GM23338 (cell line): ENCODE data around the gene STAT1. TPM values are rescaled to one million over a fixed set of nuclear protein-coding genes. Genes with fewer than 3 reads are reported as not detected.

Source experiments
- ATAC-seq: fragments of 200-7000 bp; cut with Tn5 transposase; 3 replicates; pipeline ENCODE4 v1.9.1; 2020
- DNase-seq: peaks from one replicate; pipeline ENCODE4 v3.0.0-alpha.2; 2015; ENCODE audit warnings: low spot score
- H2AFZ ChIP-seq: fragments of 200-600 bp; sonication (generic); 2 replicates; pipeline ENCODE4 v1.8.0; 2016; ENCODE audit warnings: antibody characterized with exemption, mild to moderate bottlenecking, moderate library complexity
- H3F3A ChIP-seq: fragments of 200-600 bp; sonication (generic); replicated peaks from 2 replicates; pipeline ENCODE4 v1.8.0; 2017; ENCODE audit warnings: antibody characterized with exemption, mixed run types, low read depth
- H3K27ac ChIP-seq: fragments of 200-600 bp; sonication (generic); 2 replicates; pipeline ENCODE4 v1.6.1; 2016; ENCODE audit warnings: low read depth
- H3K27me3 ChIP-seq: fragments of 200-600 bp; sonication (generic); 2 replicates; pipeline ENCODE4 v1.8.0; 2016; ENCODE audit warnings: mild to moderate bottlenecking, mixed run types, moderate library complexity; ENCODE audit not compliant: insufficient read depth
- H3K36me3 ChIP-seq: fragments of 200-600 bp; sonication (generic); 2 replicates; pipeline ENCODE4 v1.8.0; 2016; ENCODE audit warnings: mild to moderate bottlenecking; ENCODE audit not compliant: insufficient read depth
- H3K4me1 ChIP-seq: fragments of 200-600 bp; sonication (generic); 2 replicates; pipeline ENCODE4 v1.8.0; 2016; ENCODE audit warnings: mild to moderate bottlenecking, moderate library complexity; ENCODE audit not compliant: insufficient read depth
- H3K4me2 ChIP-seq: fragments of 200-600 bp; sonication (generic); 2 replicates; pipeline ENCODE4 v1.7.1; 2017; ENCODE audit warnings: mixed run types
- H3K4me3 ChIP-seq: fragments of 200-600 bp; sonication (generic); 2 replicates; pipeline ENCODE4 v1.6.1; 2016; ENCODE audit warnings: mixed run types
- H3K79me2 ChIP-seq: fragments of 200-600 bp; sonication (generic); replicated peaks from 2 replicates; pipeline ENCODE4 v1.8.0; 2017; ENCODE audit warnings: mild to moderate bottlenecking; ENCODE audit not compliant: insufficient read depth
- H3K9me2 ChIP-seq: fragments of 200-600 bp; sonication (generic); 2 replicates; pipeline ENCODE4 v1.8.0; 2017; ENCODE audit not compliant: insufficient read depth
- H4K20me1 ChIP-seq: fragments of 200-600 bp; sonication (generic); replicated peaks from 2 replicates; pipeline ENCODE4 v1.8.0; 2017; ENCODE audit warnings: mild to moderate bottlenecking; ENCODE audit not compliant: insufficient read depth
- H3K27ac Mint-ChIP-seq: 2 replicates; pipeline ENCODE4 v1.8.0; 2020; ENCODE audit warnings: inconsistent platforms, mild to moderate bottlenecking, moderate library complexity, mixed read lengths
- H3K27me3 Mint-ChIP-seq: 3 replicates; pipeline ENCODE4 v1.8.0; 2022; ENCODE audit warnings: low read depth, mild to moderate bottlenecking, moderate library complexity, mixed read lengths, inconsistent platforms; ENCODE audit not compliant: insufficient read depth, poor library complexity
- H3K36me3 Mint-ChIP-seq: 3 replicates; pipeline ENCODE4 v1.8.0; 2021; ENCODE audit warnings: low read depth, mild to moderate bottlenecking, inconsistent platforms, moderate library complexity, mixed read lengths
- H3K4me1 Mint-ChIP-seq: 3 replicates; pipeline ENCODE4 v1.8.0; 2020; ENCODE audit warnings: mild to moderate bottlenecking, inconsistent platforms, mixed read lengths
- H3K4me3 Mint-ChIP-seq: 3 replicates; pipeline ENCODE4 v1.8.0; 2021; ENCODE audit warnings: moderate library complexity, mild to moderate bottlenecking, inconsistent platforms, mixed read lengths
- H3K9me3 Mint-ChIP-seq: 3 replicates; pipeline ENCODE4 v1.8.0; 2020; ENCODE audit warnings: moderate library complexity, mild to moderate bottlenecking, inconsistent platforms, mixed read lengths
- CREB1 ChIP-seq: fragments of 250-450 bp; sonication (Bioruptor Pico); IDR thresholded peaks from 2 replicates; pipeline ENCODE4 v1.5.0; 2020; ENCODE audit warnings: low read depth, mild to moderate bottlenecking, moderate library complexity
- EZH2 ChIP-seq: fragments of 200-600 bp; sonication (generic); IDR thresholded peaks from one replicate; pipeline ENCODE4 v1.8.0; 2017; ENCODE audit warnings: antibody characterized with exemption, mild to moderate bottlenecking, low read depth; ENCODE audit not compliant: unreplicated experiment
- EZH2phosphoT487 ChIP-seq: fragments of 200-600 bp; sonication (generic); IDR thresholded peaks from one replicate; pipeline ENCODE4 v1.8.1; 2018; ENCODE audit warnings: antibody characterized with exemption; ENCODE audit not compliant: unreplicated experiment
- JUNB ChIP-seq: IDR thresholded peaks from one replicate; pipeline ENCODE4 v1.6.1; 2016; ENCODE audit warnings: antibody characterized with exemption; ENCODE audit not compliant: unreplicated experiment
- NANOG ChIP-seq: IDR thresholded peaks from 2 replicates; pipeline ENCODE4 v1.6.1; 2016; ENCODE audit warnings: antibody characterized with exemption, borderline replicate concordance
- POLR2AphosphoS5 ChIP-seq: IDR thresholded peaks from 2 replicates; pipeline ENCODE4 v1.6.1; 2016; ENCODE audit warnings: antibody characterized with exemption, low read depth
- STAT1 ChIP-seq: IDR thresholded peaks from one replicate; pipeline ENCODE4 v1.6.1; 2016; ENCODE audit warnings: antibody characterized with exemption; ENCODE audit not compliant: unreplicated experiment
- ZNF114 ChIP-seq: fragments of 250-450 bp; sonication (Bioruptor Pico); IDR thresholded peaks from 2 replicates; pipeline ENCODE4 v1.5.0; 2020; ENCODE audit warnings: mild to moderate bottlenecking, moderate library complexity
- ZNF331 ChIP-seq: fragments of 250-450 bp; sonication (Bioruptor Pico); IDR thresholded peaks from 2 replicates; pipeline ENCODE4 v1.5.0; 2020; ENCODE audit warnings: low read depth, mild to moderate bottlenecking, moderate library complexity
- polyA plus RNA-seq: library from polyadenylated mRNA; unstranded; fragments of >200 nt; fragmentation: Nextera tagmentation; extraction: Ambion mirVana; gene quantifications from 2 replicates; pipeline ENCODE4 v1.2.1, GENCODE V29; 2016
- total RNA-seq: library from RNA; depleted of rRNA; stranded (reverse); fragments of >200 nt; shearing (Covaris generic); gene quantifications from 2 replicates; pipeline ENCODE4 v1.2.3, GENCODE V29; 2014
- TF ChIP-seq, protein P1 (sequence below), 2 experiments: fragments of 200-600 bp in 1 of 2; sonication (generic) in 1 of 2; conservative IDR thresholded peaks; 2 replicates each; pipeline versions ENCODE4 v1.5.1 to v1.6.1; 2016 to 2017; ENCODE audit warnings: antibody characterized with exemption in 2 of 2, low read depth in 2 of 2, mild to moderate bottlenecking in 2 of 2, moderate library complexity in 1 of 2
- TF ChIP-seq, protein P2 (sequence below): IDR thresholded peaks from 2 replicates; pipeline ENCODE4 v1.6.1; 2016; ENCODE audit warnings: antibody characterized with exemption
- TF ChIP-seq, protein P3 (sequence below): fragments of 250-450 bp; sonication (Bioruptor Pico); IDR thresholded peaks from 2 replicates; pipeline ENCODE4 v1.5.0; 2020; ENCODE audit warnings: mild to moderate bottlenecking, moderate library complexity
- TF ChIP-seq, protein P4 (sequence below): IDR thresholded peaks from one replicate; pipeline ENCODE4 v1.6.1; 2018; ENCODE audit warnings: antibody characterized with exemption; ENCODE audit not compliant: unreplicated experiment

Gene STAT1
- total and polyA plus RNA-seq, 2 experiments from 2014 or later, result 15.1 to 47.4 TPM

DNA sequence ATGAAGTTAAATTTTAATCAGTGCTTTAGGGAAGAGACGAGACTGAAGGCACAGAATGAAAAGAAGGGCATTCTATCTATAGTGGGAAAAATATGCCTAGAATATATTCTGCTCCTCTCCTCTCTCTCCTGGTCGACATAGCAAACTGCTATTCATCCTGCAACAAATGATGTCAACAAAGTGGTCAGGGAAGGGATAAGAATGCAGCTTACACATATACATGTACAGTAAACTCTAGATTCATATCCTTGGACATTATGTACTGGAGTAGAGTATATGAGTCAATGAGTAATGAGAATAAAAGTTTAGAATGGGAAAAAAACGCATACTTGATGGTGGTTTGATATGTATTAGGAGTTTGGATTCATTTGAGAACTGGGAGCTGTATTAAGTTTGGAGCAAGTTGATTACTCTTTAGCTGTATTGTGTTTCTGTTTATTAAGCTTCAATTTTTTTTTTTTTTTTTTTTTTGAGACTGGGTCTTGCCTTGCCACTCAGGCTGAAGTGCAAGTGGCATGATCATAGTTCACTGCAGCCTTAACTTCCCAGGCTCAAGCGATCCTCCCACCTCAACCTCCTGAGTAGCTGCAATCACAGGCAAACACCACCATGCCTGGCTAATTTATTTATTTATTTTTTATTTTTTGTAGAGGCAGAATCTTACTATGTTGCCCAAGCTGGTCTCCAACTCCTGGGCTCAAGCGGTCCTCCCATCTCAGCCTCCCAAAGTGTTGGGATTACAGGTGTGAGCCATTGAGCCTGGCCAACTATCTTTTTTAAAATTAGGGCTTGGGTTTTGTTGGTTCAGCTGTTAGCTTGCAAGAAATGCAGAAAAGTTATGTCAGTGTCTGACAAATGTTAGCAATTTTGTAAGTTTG is 53.8 kb downstream of the STAT1 start:
- Histone ChIP-seq H3K27me3 (no peaks in the 10 kb centered on the region), H3K9me2 (no peaks in the 10 kb centered on the region), H3K4me2 (no peak overlapping the region), H3K36me3 (no peaks in the 10 kb centered on the region; the same call in 1 of the 2 replicates), H3K27ac (no peak overlapping the region), H3K4me1 (no peaks in the 10 kb centered on the region), H3F3A (no peaks in the 10 kb centered on the region), H3K4me3 (no peak overlapping the region), H2AFZ (no peak overlapping the region), H3K79me2 (no peaks in the 10 kb centered on the region), H4K20me1 (no peaks in the 10 kb centered on the region)
- Mint-ChIP-seq H3K4me3 (no peak overlapping the region), H3K27me3 (no peaks in the 10 kb centered on the region), H3K36me3 (peaks cover 8% of the 10 kb centered on the region; the same call in 2 of the 3 replicates), H3K9me3 (peaks cover 16% of the 10 kb centered on the region), H3K27ac (no peak overlapping the region), H3K4me1 (no peaks in the 10 kb centered on the region; the same call in 2 of the 3 replicates)
- ATAC-seq, result no peak
- no peak for DNase-seq
- TF ChIP-seq, protein P1, sequence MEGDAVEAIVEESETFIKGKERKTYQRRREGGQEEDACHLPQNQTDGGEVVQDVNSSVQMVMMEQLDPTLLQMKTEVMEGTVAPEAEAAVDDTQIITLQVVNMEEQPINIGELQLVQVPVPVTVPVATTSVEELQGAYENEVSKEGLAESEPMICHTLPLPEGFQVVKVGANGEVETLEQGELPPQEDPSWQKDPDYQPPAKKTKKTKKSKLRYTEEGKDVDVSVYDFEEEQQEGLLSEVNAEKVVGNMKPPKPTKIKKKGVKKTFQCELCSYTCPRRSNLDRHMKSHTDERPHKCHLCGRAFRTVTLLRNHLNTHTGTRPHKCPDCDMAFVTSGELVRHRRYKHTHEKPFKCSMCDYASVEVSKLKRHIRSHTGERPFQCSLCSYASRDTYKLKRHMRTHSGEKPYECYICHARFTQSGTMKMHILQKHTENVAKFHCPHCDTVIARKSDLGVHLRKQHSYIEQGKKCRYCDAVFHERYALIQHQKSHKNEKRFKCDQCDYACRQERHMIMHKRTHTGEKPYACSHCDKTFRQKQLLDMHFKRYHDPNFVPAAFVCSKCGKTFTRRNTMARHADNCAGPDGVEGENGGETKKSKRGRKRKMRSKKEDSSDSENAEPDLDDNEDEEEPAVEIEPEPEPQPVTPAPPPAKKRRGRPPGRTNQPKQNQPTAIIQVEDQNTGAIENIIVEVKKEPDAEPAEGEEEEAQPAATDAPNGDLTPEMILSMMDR (conservative IDR thresholded peaks at IDR 0.05; ENCODE audit: low read depth in 2 of 2), result no peak
- no peak for TF ChIP-seq POLR2AphosphoS5
- no peak for TF ChIP-seq EZH2
- TF ChIP-seq, protein P2, sequence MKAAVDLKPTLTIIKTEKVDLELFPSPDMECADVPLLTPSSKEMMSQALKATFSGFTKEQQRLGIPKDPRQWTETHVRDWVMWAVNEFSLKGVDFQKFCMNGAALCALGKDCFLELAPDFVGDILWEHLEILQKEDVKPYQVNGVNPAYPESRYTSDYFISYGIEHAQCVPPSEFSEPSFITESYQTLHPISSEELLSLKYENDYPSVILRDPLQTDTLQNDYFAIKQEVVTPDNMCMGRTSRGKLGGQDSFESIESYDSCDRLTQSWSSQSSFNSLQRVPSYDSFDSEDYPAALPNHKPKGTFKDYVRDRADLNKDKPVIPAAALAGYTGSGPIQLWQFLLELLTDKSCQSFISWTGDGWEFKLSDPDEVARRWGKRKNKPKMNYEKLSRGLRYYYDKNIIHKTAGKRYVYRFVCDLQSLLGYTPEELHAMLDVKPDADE, result no peak
- TF ChIP-seq STAT1, result no peak
- no peak for TF ChIP-seq NANOG
- TF ChIP-seq, protein P3, sequence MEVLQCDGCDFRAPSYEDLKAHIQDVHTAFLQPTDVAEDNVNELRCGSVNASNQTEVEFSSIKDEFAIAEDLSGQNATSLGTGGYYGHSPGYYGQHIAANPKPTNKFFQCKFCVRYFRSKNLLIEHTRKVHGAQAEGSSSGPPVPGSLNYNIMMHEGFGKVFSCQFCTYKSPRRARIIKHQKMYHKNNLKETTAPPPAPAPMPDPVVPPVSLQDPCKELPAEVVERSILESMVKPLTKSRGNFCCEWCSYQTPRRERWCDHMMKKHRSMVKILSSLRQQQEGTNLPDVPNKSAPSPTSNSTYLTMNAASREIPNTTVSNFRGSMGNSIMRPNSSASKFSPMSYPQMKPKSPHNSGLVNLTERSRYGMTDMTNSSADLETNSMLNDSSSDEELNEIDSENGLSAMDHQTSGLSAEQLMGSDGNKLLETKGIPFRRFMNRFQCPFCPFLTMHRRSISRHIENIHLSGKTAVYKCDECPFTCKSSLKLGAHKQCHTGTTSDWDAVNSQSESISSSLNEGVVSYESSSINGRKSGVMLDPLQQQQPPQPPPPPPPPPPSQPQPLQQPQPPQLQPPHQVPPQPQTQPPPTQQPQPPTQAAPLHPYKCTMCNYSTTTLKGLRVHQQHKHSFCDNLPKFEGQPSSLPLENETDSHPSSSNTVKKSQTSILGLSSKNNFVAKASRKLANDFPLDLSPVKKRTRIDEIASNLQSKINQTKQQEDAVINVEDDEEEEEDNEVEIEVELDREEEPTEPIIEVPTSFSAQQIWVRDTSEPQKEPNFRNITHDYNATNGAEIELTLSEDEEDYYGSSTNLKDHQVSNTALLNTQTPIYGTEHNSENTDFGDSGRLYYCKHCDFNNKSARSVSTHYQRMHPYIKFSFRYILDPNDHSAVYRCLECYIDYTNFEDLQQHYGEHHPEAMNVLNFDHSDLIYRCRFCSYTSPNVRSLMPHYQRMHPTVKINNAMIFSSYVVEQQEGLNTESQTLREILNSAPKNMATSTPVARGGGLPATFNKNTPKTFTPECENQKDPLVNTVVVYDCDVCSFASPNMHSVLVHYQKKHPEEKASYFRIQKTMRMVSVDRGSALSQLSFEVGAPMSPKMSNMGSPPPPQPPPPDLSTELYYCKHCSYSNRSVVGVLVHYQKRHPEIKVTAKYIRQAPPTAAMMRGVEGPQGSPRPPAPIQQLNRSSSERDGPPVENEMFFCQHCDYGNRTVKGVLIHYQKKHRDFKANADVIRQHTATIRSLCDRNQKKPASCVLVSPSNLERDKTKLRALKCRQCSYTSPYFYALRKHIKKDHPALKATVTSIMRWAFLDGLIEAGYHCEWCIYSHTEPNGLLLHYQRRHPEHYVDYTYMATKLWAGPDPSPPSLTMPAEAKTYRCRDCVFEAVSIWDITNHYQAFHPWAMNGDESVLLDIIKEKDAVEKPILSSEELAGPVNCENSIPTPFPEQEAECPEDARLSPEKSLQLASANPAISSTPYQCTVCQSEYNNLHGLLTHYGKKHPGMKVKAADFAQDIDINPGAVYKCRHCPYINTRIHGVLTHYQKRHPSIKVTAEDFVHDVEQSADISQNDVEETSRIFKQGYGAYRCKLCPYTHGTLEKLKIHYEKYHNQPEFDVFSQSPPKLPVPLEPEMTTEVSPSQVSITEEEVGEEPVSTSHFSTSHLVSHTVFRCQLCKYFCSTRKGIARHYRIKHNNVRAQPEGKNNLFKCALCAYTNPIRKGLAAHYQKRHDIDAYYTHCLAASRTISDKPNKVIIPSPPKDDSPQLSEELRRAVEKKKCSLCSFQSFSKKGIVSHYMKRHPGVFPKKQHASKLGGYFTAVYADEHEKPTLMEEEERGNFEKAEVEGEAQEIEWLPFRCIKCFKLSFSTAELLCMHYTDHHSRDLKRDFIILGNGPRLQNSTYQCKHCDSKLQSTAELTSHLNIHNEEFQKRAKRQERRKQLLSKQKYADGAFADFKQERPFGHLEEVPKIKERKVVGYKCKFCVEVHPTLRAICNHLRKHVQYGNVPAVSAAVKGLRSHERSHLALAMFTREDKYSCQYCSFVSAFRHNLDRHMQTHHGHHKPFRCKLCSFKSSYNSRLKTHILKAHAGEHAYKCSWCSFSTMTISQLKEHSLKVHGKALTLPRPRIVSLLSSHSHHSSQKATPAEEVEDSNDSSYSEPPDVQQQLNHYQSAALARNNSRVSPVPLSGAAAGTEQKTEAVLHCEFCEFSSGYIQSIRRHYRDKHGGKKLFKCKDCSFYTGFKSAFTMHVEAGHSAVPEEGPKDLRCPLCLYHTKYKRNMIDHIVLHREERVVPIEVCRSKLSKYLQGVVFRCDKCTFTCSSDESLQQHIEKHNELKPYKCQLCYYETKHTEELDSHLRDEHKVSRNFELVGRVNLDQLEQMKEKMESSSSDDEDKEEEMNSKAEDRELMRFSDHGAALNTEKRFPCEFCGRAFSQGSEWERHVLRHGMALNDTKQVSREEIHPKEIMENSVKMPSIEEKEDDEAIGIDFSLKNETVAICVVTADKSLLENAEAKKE (CRISPR knock-in tag), result no peak
- TF ChIP-seq, protein P4, sequence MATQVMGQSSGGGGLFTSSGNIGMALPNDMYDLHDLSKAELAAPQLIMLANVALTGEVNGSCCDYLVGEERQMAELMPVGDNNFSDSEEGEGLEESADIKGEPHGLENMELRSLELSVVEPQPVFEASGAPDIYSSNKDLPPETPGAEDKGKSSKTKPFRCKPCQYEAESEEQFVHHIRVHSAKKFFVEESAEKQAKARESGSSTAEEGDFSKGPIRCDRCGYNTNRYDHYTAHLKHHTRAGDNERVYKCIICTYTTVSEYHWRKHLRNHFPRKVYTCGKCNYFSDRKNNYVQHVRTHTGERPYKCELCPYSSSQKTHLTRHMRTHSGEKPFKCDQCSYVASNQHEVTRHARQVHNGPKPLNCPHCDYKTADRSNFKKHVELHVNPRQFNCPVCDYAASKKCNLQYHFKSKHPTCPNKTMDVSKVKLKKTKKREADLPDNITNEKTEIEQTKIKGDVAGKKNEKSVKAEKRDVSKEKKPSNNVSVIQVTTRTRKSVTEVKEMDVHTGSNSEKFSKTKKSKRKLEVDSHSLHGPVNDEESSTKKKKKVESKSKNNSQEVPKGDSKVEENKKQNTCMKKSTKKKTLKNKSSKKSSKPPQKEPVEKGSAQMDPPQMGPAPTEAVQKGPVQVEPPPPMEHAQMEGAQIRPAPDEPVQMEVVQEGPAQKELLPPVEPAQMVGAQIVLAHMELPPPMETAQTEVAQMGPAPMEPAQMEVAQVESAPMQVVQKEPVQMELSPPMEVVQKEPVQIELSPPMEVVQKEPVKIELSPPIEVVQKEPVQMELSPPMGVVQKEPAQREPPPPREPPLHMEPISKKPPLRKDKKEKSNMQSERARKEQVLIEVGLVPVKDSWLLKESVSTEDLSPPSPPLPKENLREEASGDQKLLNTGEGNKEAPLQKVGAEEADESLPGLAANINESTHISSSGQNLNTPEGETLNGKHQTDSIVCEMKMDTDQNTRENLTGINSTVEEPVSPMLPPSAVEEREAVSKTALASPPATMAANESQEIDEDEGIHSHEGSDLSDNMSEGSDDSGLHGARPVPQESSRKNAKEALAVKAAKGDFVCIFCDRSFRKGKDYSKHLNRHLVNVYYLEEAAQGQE, result no peak
- no peak for TF ChIP-seq EZH2phosphoT487
- TF ChIP-seq CREB1, result no peak
- no peak for TF ChIP-seq ZNF114 (CRISPR knock-in tag)
- TF ChIP-seq JUNB, result no peak
- TF ChIP-seq ZNF331 (CRISPR knock-in tag), result no peak
